Inferior parietal cortex (tissue), 1 donor: ENCODE data around the gene ZCCHC24.

ENCODE experiments used
- DNase-seq: peaks from one replicate; pipeline ENCODE4 v3.0.0-alpha.2; 2016; ENCODE audit errors: extremely low spot score

ZCCHC24 gene

GRCh38 chr10:79431891-79432831, 13.3 kb downstream of the ZCCHC24 start:
- no peak for DNase-seq

- DNase-seq = no peak
These were observed 14.0 kb downstream of the ZCCHC24 start for GRCh38 chr10:79431428-79431827.

- no peak for DNase-seq
These were observed 14.5 kb downstream of the ZCCHC24 start for GRCh38 chr10:79430936-79431335.

GRCh38 chr10:79430325-79430905, 15.0 kb downstream of the ZCCHC24 start:
- DNase-seq = no peak

- DNase-seq = no peak
These were observed 15.7 kb downstream of the ZCCHC24 start for GRCh38 chr10:79429751-79430150.

GRCh38 chr10:79427965-79428364, 17.5 kb downstream of the ZCCHC24 start:
- DNase-seq = no peak

- DNase-seq = no peak
These were observed 20.3 kb downstream of the ZCCHC24 start for GRCh38 chr10:79425074-79425532.

- DNase-seq = no peak
These were observed 21.0 kb downstream of the ZCCHC24 start for GRCh38 chr10:79424221-79425073.

- DNase-seq = no peak
These were observed 23.1 kb downstream of the ZCCHC24 start for GRCh38 chr10:79422178-79422892.

GRCh38 chr10:79420974-79421688, 24.3 kb downstream of the ZCCHC24 start:
- DNase-seq = no peak

- no peak for DNase-seq
These were observed 26.4 kb downstream of the ZCCHC24 start for GRCh38 chr10:79418886-79419595.

- DNase-seq = no peak
These were observed 27.1 kb downstream of the ZCCHC24 start for GRCh38 chr10:79418274-79418673.

- no peak for DNase-seq
These were observed 27.7 kb downstream of the ZCCHC24 start for GRCh38 chr10:79417731-79418130.

GRCh38 chr10:79417266-79417665, 28.2 kb downstream of the ZCCHC24 start:
- DNase-seq = no peak

- no peak for DNase-seq
These were observed 28.7 kb downstream of the ZCCHC24 start for GRCh38 chr10:79416578-79417255.

GRCh38 chr10:79415736-79416577, 29.5 kb downstream of the ZCCHC24 start:
- DNase-seq = no peak

GRCh38 chr10:79414714-79415113, 30.7 kb downstream of the ZCCHC24 start:
- DNase-seq = no peak

- DNase-seq = no peak
These were observed 32.2 kb downstream of the ZCCHC24 start for GRCh38 chr10:79413196-79413595.

- no peak for DNase-seq
These were observed 32.9 kb downstream of the ZCCHC24 start for GRCh38 chr10:79412516-79412915.
